ENCODE data around the gene UNKL.
A peak's percentile ranks its signal among the peaks of the same experiment; 100 is the strongest.

UNKL gene

GRCh38 chr16:1414532-1415260 is at the start of gene UNKL:
Gene UNKL, minus strand, starts transcription at chr16:1414704. Its CDS starts 13 bp downstream, at chr16:1414691.
- peak; percentile 78 for DNase-seq (ENCODE audit: insufficient read length, low spot score)
- FAIRE-seq, result no peak
- no peak for TF ChIP-seq CTCF (IDR thresholded peaks at IDR 0.05; ENCODE audit: insufficient read depth, missing control alignments)

- TF ChIP-seq CTCF (IDR thresholded peaks at IDR 0.05; ENCODE audit: insufficient read depth, missing control alignments), result no peak
- FAIRE-seq (no peak), DNase-seq (ENCODE audit: insufficient read length, low spot score) (no peak)
Observed at GRCh38 chr16:1461146-1461545, 46.6 kb upstream of the UNKL start.

GRCh38 chr16:1460602-1461138 is 46.2 kb upstream of the UNKL start:
- no peak for TF ChIP-seq CTCF (IDR thresholded peaks at IDR 0.05; ENCODE audit: insufficient read depth, missing control alignments)
- FAIRE-seq (no peak), DNase-seq (ENCODE audit: insufficient read length, low spot score) (no peak)

- no peak for TF ChIP-seq CTCF (IDR thresholded peaks at IDR 0.05; ENCODE audit: insufficient read depth, missing control alignments)
- DNase-seq (ENCODE audit: insufficient read length, low spot score) (no peak), FAIRE-seq (no peak)
Observed at GRCh38 chr16:1459967-1460366, 45.5 kb upstream of the UNKL start.

- TF ChIP-seq CTCF (IDR thresholded peaks at IDR 0.05; ENCODE audit: insufficient read depth, missing control alignments), result no peak
- DNase-seq (ENCODE audit: insufficient read length, low spot score), result no peak
Observed at GRCh38 chr16:1458977-1459341, 44.5 kb upstream of the UNKL start.

GRCh38 chr16:1458336-1458976 is 44.0 kb upstream of the UNKL start:
- no peak for TF ChIP-seq CTCF (IDR thresholded peaks at IDR 0.05; ENCODE audit: insufficient read depth, missing control alignments)
- FAIRE-seq (no peak), DNase-seq (ENCODE audit: insufficient read length, low spot score) (no peak)

More at GRCh38 chr16:1458977-1459341, 44.5 kb upstream of the UNKL start:
- FAIRE-seq, result no peak
